GM11168 (cell line): Measurements from ENCODE around the gene GARIN5A.

Experiments
- in situ Hi-C: fragments of 300-500 bp; cut with MboI; formaldehyde crosslinking; loops from one replicate; pipeline ENCODE4 v1.12.0; 2022; ENCODE audit warnings: low sequenced_read_pairs; ENCODE audit not compliant: unreplicated experiment

Gene GARIN5A

GRCh38 chr19:50476224-50476906 is at the start of gene GARIN5A, which contains the start of gene EMC10:
GARIN5A (minus strand) TSS chr19:50476848; CDS start chr19:50476388, 460 bp downstream.
EMC10 (plus strand) TSS chr19:50476507; CDS start chr19:50476545, 38 bp downstream.
- in situ Hi-C loops, result no loop called here

- in situ Hi-C loops, result no loop called here
Measured at GRCh38 chr19:50522881-50523280, 46.2 kb upstream of the GARIN5A start.

GRCh38 chr19:50520822-50521465 is 44.3 kb upstream of the GARIN5A start:
- in situ Hi-C loops, result no loop called here

GRCh38 chr19:50519006-50519575 is 42.4 kb upstream of the GARIN5A start:
- in situ Hi-C loops, result no loop called here

GRCh38 chr19:50518091-50519005 is 41.7 kb upstream of the GARIN5A start:
- in situ Hi-C loops, result no loop called here

GRCh38 chr19:50517704-50518075 is 41.0 kb upstream of the GARIN5A start:
- in situ Hi-C loops, result no loop called here

GRCh38 chr19:50516964-50517703 is 40.5 kb upstream of the GARIN5A start:
- in situ Hi-C loops, result no loop called here

- in situ Hi-C loops, result no loop called here
Measured at GRCh38 chr19:50516456-50516855, 39.8 kb upstream of the GARIN5A start.

- in situ Hi-C loops, result no loop called here
Measured at GRCh38 chr19:50515168-50515561, 38.5 kb upstream of the GARIN5A start.

- in situ Hi-C loops, result no loop called here
Measured at GRCh38 chr19:50514346-50515167, 37.9 kb upstream of the GARIN5A start.

- in situ Hi-C loops, result no loop called here
Measured at GRCh38 chr19:50513746-50514345, 37.2 kb upstream of the GARIN5A start, which contains the start of gene ASPDH. ASPDH (minus strand) TSS chr19:50513913; CDS start chr19:50513823, 90 bp downstream.

GRCh38 chr19:50512999-50513745 is 36.5 kb upstream of the GARIN5A start:
- in situ Hi-C loops, result no loop called here

GRCh38 chr19:50512112-50512998 is 35.7 kb upstream of the GARIN5A start:
- in situ Hi-C loops, result no loop called here

GRCh38 chr19:50511069-50511822 is 34.6 kb upstream of the GARIN5A start, which contains the start of gene JOSD2:
JOSD2 (minus strand) TSS chr19:50511191; CDS start chr19:50510431, 760 bp downstream.
- in situ Hi-C loops, result no loop called here

- in situ Hi-C loops, result no loop called here
Measured at GRCh38 chr19:50510700-50511068, 34.0 kb upstream of the GARIN5A start.

- in situ Hi-C loops, result no loop called here
Measured at GRCh38 chr19:50510121-50510670, 33.5 kb upstream of the GARIN5A start.
